ENCODE measurements around the gene C1orf21. TPM values are rescaled to one million over a fixed set of nuclear protein-coding genes. Genes with fewer than 3 reads are reported as not detected.

The C1orf21 gene
- total RNA-seq, 2 donors from 2014 or later, result 10.4 to 15.2 TPM

DNA sequence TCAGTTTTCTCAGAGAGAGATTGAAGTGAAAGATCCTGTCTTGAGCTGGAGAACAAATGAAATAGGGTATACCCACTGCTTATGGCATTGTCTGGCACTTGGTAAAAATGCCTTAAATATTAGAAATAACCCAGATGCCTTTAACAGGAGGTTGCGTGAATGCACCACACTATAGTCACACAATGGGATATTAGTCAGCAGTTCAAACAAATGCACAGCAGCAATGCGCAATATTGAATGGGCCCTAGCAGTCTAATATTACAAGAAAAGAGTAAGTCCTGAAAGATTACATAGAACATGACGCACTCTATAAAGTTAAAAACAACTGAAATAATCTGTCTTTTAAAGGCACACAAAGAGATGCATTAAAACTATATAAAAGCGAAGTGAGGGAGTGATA is 206.8 kb downstream of the C1orf21 start:
- no peak for ATAC-seq (ENCODE audit: insufficient number of reproducible peaks, low FRiP score, low read depth)

DNA sequence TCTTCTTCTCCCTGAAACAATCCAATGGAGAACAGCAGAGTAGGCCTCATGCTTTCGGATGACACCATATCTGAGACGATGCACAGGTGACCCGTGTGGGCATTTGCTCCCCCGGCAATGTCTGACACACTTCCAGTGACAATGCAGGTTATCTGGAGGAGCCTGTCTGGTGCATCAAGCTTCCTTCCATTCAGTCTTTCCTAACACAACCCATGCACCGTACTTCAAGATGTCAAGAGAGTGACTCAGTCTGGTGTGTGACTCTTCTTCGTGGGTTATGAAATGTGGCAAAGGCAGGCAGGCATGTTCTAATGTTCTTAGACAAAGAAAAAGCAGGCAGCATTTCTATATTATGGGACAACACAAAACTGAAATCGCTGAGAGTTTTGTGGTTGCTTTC is 208.8 kb downstream of the C1orf21 start:
- no peak for TF ChIP-seq CTCF (IDR thresholded peaks at IDR 0.05)
- Histone ChIP-seq H3K27me3 (replicated peaks; ENCODE audit: insufficient read depth) (no peaks in the 10 kb centered on the region), H3K36me3 (no peaks in the 10 kb centered on the region), H3K4me3 (no peak overlapping the region), H3K9me3 (no peaks in the 10 kb centered on the region), H3K4me1 (ENCODE audit: control insufficient read depth in 1 of 2, low read depth in 2 of 2) (no peaks in the 10 kb centered on the region), H3K27ac (no peak overlapping the region)
- ATAC-seq (ENCODE audit: insufficient number of reproducible peaks, low FRiP score, low read depth), result no peak
- no peak for DNase-seq (ENCODE audit: low spot score)

More for the DNA sequence above, 206.8 kb downstream of the C1orf21 start:
- Histone ChIP-seq H3K36me3 (no peaks in the 10 kb centered on the region), H3K4me1 (ENCODE audit: control insufficient read depth in 1 of 2, low read depth in 2 of 2) (no peaks in the 10 kb centered on the region), H3K27me3 (replicated peaks; ENCODE audit: insufficient read depth) (no peaks in the 10 kb centered on the region), H3K9me3 (no peaks in the 10 kb centered on the region), H3K27ac (no peak overlapping the region), H3K4me3 (no peak overlapping the region)
- no peak for DNase-seq (ENCODE audit: low spot score)
- no peak for TF ChIP-seq CTCF (IDR thresholded peaks at IDR 0.05)

DNA sequence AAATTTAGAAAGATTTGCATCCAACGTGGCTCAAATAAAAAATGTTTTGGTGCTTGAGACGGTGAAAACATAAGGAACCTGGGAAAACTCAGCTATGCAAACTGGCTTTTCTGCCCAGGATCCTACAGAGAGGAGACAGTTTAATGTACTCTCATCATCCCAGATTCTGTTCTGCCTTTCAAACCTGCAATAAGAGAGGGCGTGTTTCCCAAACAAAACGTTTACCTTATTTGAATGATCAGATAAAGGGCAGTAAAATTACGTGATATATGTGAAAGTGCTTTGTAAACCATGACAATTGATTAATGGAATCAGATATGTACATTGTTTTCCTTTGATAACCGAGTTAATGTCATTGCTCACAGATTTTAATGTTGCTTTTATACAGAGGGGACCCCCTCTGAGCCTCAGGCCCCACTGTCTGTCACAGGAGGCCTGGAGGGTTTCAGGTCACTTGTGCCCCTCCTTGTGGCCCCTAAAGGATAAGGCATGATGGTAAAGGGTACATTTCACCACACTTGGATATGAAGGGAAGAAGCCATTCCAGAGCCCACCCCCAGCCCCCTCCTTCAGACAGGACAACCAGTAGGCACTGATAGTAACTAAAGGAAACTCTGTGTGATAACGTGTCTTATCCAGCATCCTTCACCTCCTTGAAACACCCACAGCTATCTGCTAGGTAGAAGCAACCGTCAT is 210.3 kb downstream of the C1orf21 start:
- Histone ChIP-seq H3K27me3 (replicated peaks; ENCODE audit: insufficient read depth) (no peaks in the 10 kb centered on the region), H3K9me3 (no peaks in the 10 kb centered on the region), H3K27ac (no peak overlapping the region), H3K36me3 (no peaks in the 10 kb centered on the region), H3K4me1 (ENCODE audit: control insufficient read depth in 1 of 2, low read depth in 2 of 2) (no peaks in the 10 kb centered on the region), H3K4me3 (no peak overlapping the region)
- no peak for TF ChIP-seq CTCF (IDR thresholded peaks at IDR 0.05)
- ATAC-seq (ENCODE audit: insufficient number of reproducible peaks, low FRiP score, low read depth) (no peak), DNase-seq (ENCODE audit: low spot score) (no peak)

DNA sequence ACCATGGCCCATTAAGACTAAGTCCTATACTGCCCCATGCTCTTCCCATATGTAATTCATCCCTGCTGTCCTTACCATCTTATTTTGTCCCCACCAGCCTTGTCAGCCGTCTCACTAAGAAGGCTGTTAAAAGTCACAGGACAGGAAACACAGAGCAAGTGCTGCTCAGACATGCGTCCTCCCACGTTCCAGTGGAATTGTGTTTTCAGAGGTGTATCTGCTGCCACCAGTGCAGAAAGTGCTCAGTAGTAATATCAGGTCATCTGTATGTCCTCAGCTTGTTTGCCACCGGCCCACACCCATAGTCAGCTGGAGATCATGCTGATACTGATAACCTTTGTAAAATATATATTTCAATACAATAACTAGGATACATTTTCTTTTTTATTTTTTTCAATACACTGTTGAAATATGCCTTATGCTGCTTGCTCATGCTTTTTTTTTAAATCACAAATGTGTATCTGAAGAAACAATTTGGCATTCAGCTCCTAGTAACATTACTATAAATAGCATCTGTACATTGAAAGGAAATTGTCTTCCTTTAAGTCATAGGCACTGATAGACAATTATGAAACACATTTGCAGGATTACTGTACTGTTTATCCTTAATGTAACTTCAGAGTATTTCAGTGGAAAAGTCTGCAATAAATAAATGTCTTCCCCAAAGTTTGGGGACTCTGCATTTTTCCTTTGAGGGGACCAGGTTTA is 211.0 kb downstream of the C1orf21 start:
- Histone ChIP-seq H3K4me3 (no peak overlapping the region), H3K27ac (no peak overlapping the region), H3K36me3 (no peaks in the 10 kb centered on the region), H3K27me3 (replicated peaks; ENCODE audit: insufficient read depth) (no peaks in the 10 kb centered on the region), H3K4me1 (ENCODE audit: control insufficient read depth in 1 of 2, low read depth in 2 of 2) (no peaks in the 10 kb centered on the region), H3K9me3 (no peaks in the 10 kb centered on the region)
- no peak for TF ChIP-seq CTCF (IDR thresholded peaks at IDR 0.05)
- no peak for ATAC-seq (ENCODE audit: insufficient number of reproducible peaks, low FRiP score, low read depth)
- DNase-seq (ENCODE audit: low spot score), result no peak

GRCh38 chr1:184598403-184599193 is 211.8 kb downstream of the C1orf21 start:
- no peaks in the 10 kb centered on the region for H3K4me1 ChIP-seq (ENCODE audit: control insufficient read depth in 1 of 2, low read depth in 2 of 2)
- no peaks in the 10 kb centered on the region for H3K27me3 ChIP-seq (replicated peaks; ENCODE audit: insufficient read depth)
- H3K9me3 ChIP-seq, result no peaks in the 10 kb centered on the region
- no peaks in the 10 kb centered on the region for H3K36me3 ChIP-seq
- DNase-seq (ENCODE audit: low spot score) (no peak), ATAC-seq (ENCODE audit: insufficient number of reproducible peaks, low FRiP score, low read depth) (no peak)
- TF ChIP-seq CTCF (IDR thresholded peaks at IDR 0.05), result no peak
- H3K27ac ChIP-seq, result no peak overlapping the region
- no peak overlapping the region for H3K4me3 ChIP-seq
